Fibroblast of skin of back (primary cell): ENCODE results near the gene GRID1.
A peak's percentile ranks its signal among the peaks of the same experiment; 100 is the strongest.

ENCODE experiments used
- DNase-seq: peaks from one replicate; pipeline ENCODE4 v3.0.0-alpha.2; 2013

GRID1 gene

GRCh38 chr10:86025509-86025908 lies 341.1 kb downstream of the GRID1 start:
- no peak for DNase-seq

GRCh38 chr10:86024281-86025041 lies 342.1 kb downstream of the GRID1 start:
- no peak for DNase-seq

GRCh38 chr10:86023931-86024280 lies 342.7 kb downstream of the GRID1 start:
- no peak for DNase-seq

- no peak for DNase-seq
Measured at GRCh38 chr10:86023336-86023735, 343.3 kb downstream of the GRID1 start.

- no peak for DNase-seq
Measured at GRCh38 chr10:86022906-86023305, 343.7 kb downstream of the GRID1 start.

- no peak for DNase-seq
Measured at GRCh38 chr10:86020134-86020533, 346.5 kb downstream of the GRID1 start.

GRCh38 chr10:86019141-86019540 lies 347.5 kb downstream of the GRID1 start:
- DNase-seq = no peak

- no peak for DNase-seq
Measured at GRCh38 chr10:86018735-86019058, 347.9 kb downstream of the GRID1 start.

- no peak for DNase-seq
Measured at GRCh38 chr10:86017841-86018734, 348.5 kb downstream of the GRID1 start.

- DNase-seq = no peak
Measured at GRCh38 chr10:86013568-86013967, 353.0 kb downstream of the GRID1 start.

- DNase-seq = no peak
Measured at GRCh38 chr10:86007171-86007570, 359.4 kb downstream of the GRID1 start.

GRCh38 chr10:86004337-86004736 lies 362.3 kb downstream of the GRID1 start:
- no peak for DNase-seq

- DNase-seq = no peak
Measured at GRCh38 chr10:86003201-86003621, 363.4 kb downstream of the GRID1 start.

GRCh38 chr10:86001521-86001920 lies 365.1 kb downstream of the GRID1 start:
- no peak for DNase-seq

GRCh38 chr10:85997544-85997943 lies 369.1 kb downstream of the GRID1 start:
- DNase-seq = no peak

GRCh38 chr10:85995791-85996190 lies 370.8 kb downstream of the GRID1 start:
- peak; percentile 23 for DNase-seq

- DNase-seq = no peak
Measured at GRCh38 chr10:85993840-85994507, 372.6 kb downstream of the GRID1 start.

GRCh38 chr10:85993140-85993539 lies 373.5 kb downstream of the GRID1 start:
- no peak for DNase-seq

- DNase-seq = no peak
Measured at GRCh38 chr10:85992324-85992723, 374.3 kb downstream of the GRID1 start.

- no peak for DNase-seq
Measured at GRCh38 chr10:85986777-85987176, 379.8 kb downstream of the GRID1 start.

- DNase-seq = no peak
Measured at GRCh38 chr10:85983051-85983450, 383.5 kb downstream of the GRID1 start.

- no peak for DNase-seq
Measured at GRCh38 chr10:85979598-85979997, 387.0 kb downstream of the GRID1 start.

GRCh38 chr10:85978566-85979358 lies 387.8 kb downstream of the GRID1 start:
- no peak for DNase-seq
